Endodermal cell (in vitro differentiated cells): ENCODE measurements around the gene PLAC9. TPM values are rescaled to one million over a fixed set of nuclear protein-coding genes. Genes with fewer than 3 reads are reported as not detected.
"Not testable (repeated sequence)": the region's sequence is repeated elsewhere in the genome, so short reads cannot be mapped to it uniquely, and the experiment has no call there.

ENCODE experiments used
- DNase-seq: peaks from one replicate; pipeline ENCODE4 v3.0.0-alpha.2; 2017
- H3K27ac ChIP-seq: 2 replicates; pipeline ENCODE4 v1.5.1; 2013; ENCODE audit warnings: mild to moderate bottlenecking, low read depth, low read length, moderate library complexity
- H3K27me3 ChIP-seq: 2 replicates; pipeline ENCODE4 v1.6.1; 2013; ENCODE audit warnings: mild to moderate bottlenecking, low read length, moderate library complexity; ENCODE audit not compliant: insufficient read depth, control insufficient read depth, poor library complexity, severe bottlenecking
- H3K36me3 ChIP-seq: 2 replicates; pipeline ENCODE4 v1.7.0; 2013; ENCODE audit warnings: mild to moderate bottlenecking, low read length, moderate library complexity; ENCODE audit not compliant: control insufficient read depth, insufficient read depth
- H3K4me1 ChIP-seq: one replicate; pipeline ENCODE4 v1.7.0; 2013; ENCODE audit warnings: low read length; ENCODE audit not compliant: control insufficient read depth, insufficient read depth
- H3K4me3 ChIP-seq: 2 replicates; pipeline ENCODE4 v1.5.1; 2013; ENCODE audit warnings: mild to moderate bottlenecking, low read length, moderate library complexity
- H3K9ac ChIP-seq: 2 replicates; pipeline ENCODE4 v1.6.1; 2013; ENCODE audit warnings: mild to moderate bottlenecking, low read length, moderate library complexity; ENCODE audit not compliant: poor library complexity, severe bottlenecking; ENCODE audit errors: extremely low read depth
- H3K9me3 ChIP-seq: 2 replicates; pipeline ENCODE4 v1.6.1; 2013; ENCODE audit warnings: mild to moderate bottlenecking, low read length, moderate library complexity; ENCODE audit not compliant: control insufficient read depth
- H3K27ac Mint-ChIP-seq: 2 replicates; pipeline ENCODE4 v1.8.0; 2020; ENCODE audit warnings: mixed read lengths
- H3K27me3 Mint-ChIP-seq: 2 replicates; pipeline ENCODE4 v1.8.0; 2021; ENCODE audit warnings: mild to moderate bottlenecking, mixed read lengths; ENCODE audit not compliant: insufficient read depth
- H3K36me3 Mint-ChIP-seq: 2 replicates; pipeline ENCODE4 v1.8.0; 2020; ENCODE audit warnings: low read depth, mixed read lengths
- H3K4me1 Mint-ChIP-seq: 2 replicates; pipeline ENCODE4 v1.8.0; 2020; ENCODE audit warnings: mixed read lengths
- H3K4me3 Mint-ChIP-seq: 2 replicates; pipeline ENCODE4 v1.8.0; 2020; ENCODE audit warnings: mild to moderate bottlenecking, moderate library complexity, mixed read lengths
- H3K9me3 Mint-ChIP-seq: 2 replicates; pipeline ENCODE4 v1.8.0; 2020; ENCODE audit warnings: mild to moderate bottlenecking, mixed read lengths
- CTCF ChIP-seq: fragments of 200-600 bp; sonication (generic); conservative IDR thresholded peaks from 2 replicates; pipeline ENCODE4 v1.5.0; 2021; ENCODE audit warnings: antibody characterized with exemption, mild to moderate bottlenecking
- WGBS, 2 experiments: methylation state at CpG; one replicate each; pipeline versions ENCODE4 v1.1.5 to v1.1.7; 2013; ENCODE audit warnings: missing lambda C conversion rate in 2 of 2, mixed read lengths in 1 of 2; ENCODE audit not compliant: insufficient coverage in 1 of 2, insufficient read length in 1 of 2; 5-methylcytosine and 5-hydroxymethylcytosine counted together
- long read RNA-seq, 4 experiments: library from polyadenylated mRNA in 2 of 4; library from RNA in 1 of 4; library from capped mRNA in 1 of 4; stranded (forward) in 3 of 4; unstranded in 1 of 4; transcript quantifications; one replicate each; pipeline ENCODE4 v2.0.0, GENCODE V29; 2020 to 2021; ENCODE audit warnings: inconsistent platforms in 1 of 4
- polyA plus RNA-seq, 2 experiments: library from polyadenylated mRNA; stranded (reverse); fragments of 50-300 nt; gene quantifications; one replicate each; pipeline ENCODE4 v1.2.3, GENCODE V29; 2013
- total RNA-seq, 2 donors: library from RNA; stranded (reverse); fragmentation: NEBNext Ultra II Directional in 1 of 2; extraction: Animal tissue kit (Norgen Biotek cat#: 25700) in 1 of 2; gene quantifications; 2 replicates in 1 of 2; 3 replicates in 1 of 2; pipeline ENCODE4 v1.2.1, GENCODE V29; 2021

PLAC9 gene
- 10 to 100 TPM in 1 of 2 donors, 1 to 10 TPM in 1; 8.4 to 14.9 TPM for total RNA-seq
- polyA plus RNA-seq (2013, experiment 1 of 2): 4.3 TPM
- 6.5 TPM for polyA plus RNA-seq (2013, experiment 2 of 2)
- long read RNA-seq, experiment 1, partial matches to known transcripts: 1 of 5 reads
- long read RNA-seq, experiment 1, other reads (novel, unspliced or antisense): 0 of 5 reads
- long read RNA-seq, experiment 2, partial matches to known transcripts: 1 of 8 reads
- long read RNA-seq, experiment 2, other reads (novel, unspliced or antisense): 2 of 8 reads
- long read RNA-seq, experiment 3, partial matches to known transcripts: 0 of 5 reads
- long read RNA-seq, experiment 3, other reads (novel, unspliced or antisense): 2 of 5 reads
- long read RNA-seq, experiment 4, partial matches to known transcripts: 0 of 1 reads
- long read RNA-seq, experiment 4, other reads (novel, unspliced or antisense): 1 of 1 reads

- no peaks in the 10 kb centered on the region for H3K9me3 Mint-ChIP-seq
- H3K4me3 ChIP-seq: peak within 1 kb of the TSS; percentile 80
- H3K27me3 ChIP-seq: peaks cover 13% of the 10 kb centered on the region
- peak within 1 kb of the TSS; percentile 60 for H3K4me3 Mint-ChIP-seq
- no peak within 1 kb of the TSS for H3K27ac ChIP-seq
- no peaks in the 10 kb centered on the region for H3K4me1 ChIP-seq
- no peak for TF ChIP-seq CTCF
- H3K9ac ChIP-seq: peak within 1 kb of the TSS; percentile 89
- peaks cover 17% of the 10 kb centered on the region for H3K4me1 Mint-ChIP-seq
- H3K36me3 Mint-ChIP-seq: no peaks in the 10 kb centered on the region
- peak; percentile 84 for DNase-seq
- no peaks in the 10 kb centered on the region for H3K36me3 ChIP-seq
- WGBS, 2 experiments: 3 to 4% methylated on average over 19 to 58 of the region's 58 CpGs
- no peaks in the 10 kb centered on the region for H3K9me3 ChIP-seq
- H3K27me3 Mint-ChIP-seq: peaks cover 26% of the 10 kb centered on the region
- peak within 1 kb of the TSS; percentile 90 for H3K27ac Mint-ChIP-seq
These were observed at the start of gene PLAC9 for GRCh38 chr10:80132299-80133139. PLAC9 (plus strand) TSS chr10:80132730; CDS start chr10:80132763, 33 bp downstream.

GRCh38 chr10:80090121-80090520 lies 42.4 kb upstream of the PLAC9 start:
- WGBS, 2 experiments: 94% methylated on average over 2 of the region's 2 CpGs
- H3K9ac ChIP-seq: no peak overlapping the region
- no peaks in the 10 kb centered on the region for H3K27me3 ChIP-seq
- DNase-seq: no peak
- H3K4me3 ChIP-seq: no peak overlapping the region
- H3K4me1 ChIP-seq: no peaks in the 10 kb centered on the region
- H3K9me3 ChIP-seq: no peaks in the 10 kb centered on the region
- no peak overlapping the region for H3K4me3 Mint-ChIP-seq
- no peaks in the 10 kb centered on the region for H3K4me1 Mint-ChIP-seq
- no peaks in the 10 kb centered on the region for H3K27me3 Mint-ChIP-seq
- H3K27ac Mint-ChIP-seq: no peak overlapping the region
- peaks cover 7% of the 10 kb centered on the region for H3K36me3 Mint-ChIP-seq
- H3K36me3 ChIP-seq: peaks cover 10% of the 10 kb centered on the region
- no peaks in the 10 kb centered on the region for H3K9me3 Mint-ChIP-seq
- TF ChIP-seq CTCF: no peak
- H3K27ac ChIP-seq: no peak overlapping the region

GRCh38 chr10:80094231-80094630 lies 38.3 kb upstream of the PLAC9 start:
- Histone ChIP-seq H3K27me3 (no peaks in the 10 kb centered on the region), H3K36me3 (peaks cover 6% of the 10 kb centered on the region), H3K4me1 (no peaks in the 10 kb centered on the region), H3K4me3 (no peak overlapping the region), H3K9ac (no peak overlapping the region), H3K27ac (no peak overlapping the region), H3K9me3 (no peaks in the 10 kb centered on the region)
- TF ChIP-seq CTCF: no peak
- Mint-ChIP-seq H3K4me3 (no peak overlapping the region), H3K27ac (no peak overlapping the region), H3K36me3 (no peaks in the 10 kb centered on the region), H3K9me3 (no peaks in the 10 kb centered on the region), H3K4me1 (no peaks in the 10 kb centered on the region), H3K27me3 (peaks cover 7% of the 10 kb centered on the region)
- no peak for DNase-seq
- 94% methylated on average over 2 of the region's 2 CpGs; no CpG with 5 or more reads in 1 of the 2 experiments for WGBS, 2 experiments

DNA sequence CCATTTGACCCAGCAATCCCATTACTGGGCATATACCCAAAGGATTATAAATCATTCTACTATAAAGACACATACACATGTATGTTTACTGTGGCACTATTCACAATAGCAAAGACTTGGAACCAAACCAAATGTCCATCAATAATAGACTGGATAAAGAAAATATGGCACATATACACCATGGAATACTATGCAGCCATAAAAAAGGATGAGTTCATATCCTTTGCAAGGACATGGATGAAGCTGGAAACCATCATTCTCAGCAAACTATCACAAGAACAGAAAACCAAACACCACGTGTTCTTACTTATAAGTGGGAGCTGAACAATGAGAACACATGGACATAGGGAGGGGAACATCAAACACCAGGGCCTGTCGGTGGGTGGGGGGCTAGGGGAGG lies 34.3 kb upstream of the PLAC9 start:
- DNase-seq, H3K27ac ChIP-seq, H3K36me3 ChIP-seq, H3K4me3 ChIP-seq, H3K4me3 Mint-ChIP-seq, H3K9me3 ChIP-seq, H3K9ac ChIP-seq, H3K9me3 Mint-ChIP-seq, H3K4me1 ChIP-seq, H3K36me3 Mint-ChIP-seq, H3K27ac Mint-ChIP-seq, H3K27me3 ChIP-seq, H3K27me3 Mint-ChIP-seq, H3K4me1 Mint-ChIP-seq: not testable (repeated sequence)
- 100% methylated on average over 2 of the region's 2 CpGs; no CpG with 5 or more reads in 1 of the 2 experiments for WGBS, 2 experiments
